Small intestine (tissue), 16 donors: Measurements from ENCODE around the gene TM7SF3. TPM values are rescaled to one million over a fixed set of nuclear protein-coding genes. Genes with fewer than 3 reads are reported as not detected.

Experiments used
- DNase-seq, 2 donors: peaks; one replicate each; pipeline versions ENCODE4 v3.0.0 to v3.0.0-alpha.2; 2013
- FAIRE-seq: peaks from 2 replicates; lab custom pipeline; 2012; peaks lifted over from hg19 to GRCh38; lab: Jason Lieb, UNC
- H3K27ac ChIP-seq, 3 donors: one replicate each; pipeline ENCODE4 v1.5.1; 2013; ENCODE audit warnings: low read length in 2 of 3, mild to moderate bottlenecking in 2 of 3, control low read depth in 1 of 3, inconsistent platforms in 1 of 3, low read depth in 1 of 3, moderate library complexity in 1 of 3
- H3K27me3 ChIP-seq, 3 donors: one replicate each; pipeline ENCODE4 v1.6.1; 2013; ENCODE audit warnings: low read length in 3 of 3, inconsistent platforms in 1 of 3; ENCODE audit not compliant: control insufficient read depth in 3 of 3, insufficient read depth in 3 of 3
- H3K36me3 ChIP-seq, 3 donors: one replicate each; pipeline ENCODE4 v1.6.1; 2013; ENCODE audit warnings: low read length in 3 of 3, inconsistent platforms in 1 of 3, low read depth in 1 of 3, mild to moderate bottlenecking in 1 of 3, moderate library complexity in 1 of 3; ENCODE audit not compliant: control insufficient read depth in 3 of 3, insufficient read depth in 2 of 3
- H3K4me1 ChIP-seq, 3 donors: one replicate each; pipeline ENCODE4 v1.6.1; 2013; ENCODE audit warnings: low read length in 2 of 3, inconsistent platforms in 1 of 3, low read depth in 1 of 3, mild to moderate bottlenecking in 1 of 3, moderate library complexity in 1 of 3; ENCODE audit not compliant: control insufficient read depth in 3 of 3, insufficient read depth in 2 of 3
- H3K4me3 ChIP-seq, 3 donors: one replicate each; pipeline ENCODE4 v1.5.1; 2013; ENCODE audit warnings: low read length in 3 of 3, control low read depth in 1 of 3, inconsistent platforms in 1 of 3, low read depth in 1 of 3, mild to moderate bottlenecking in 1 of 3, moderate library complexity in 1 of 3
- H3K9me3 ChIP-seq, 2 donors: one replicate each; pipeline ENCODE4 v1.6.1; 2013; ENCODE audit warnings: low read depth in 1 of 2, low read length in 1 of 2; ENCODE audit not compliant: control insufficient read depth in 2 of 2, insufficient read depth in 1 of 2
- WGBS, 3 donors: extraction: QIAGEN DNeasy Blood & Tissue Kit; methylation state at CpG; one replicate each; pipeline ENCODE4 v1.1.7; 2013; 5-methylcytosine and 5-hydroxymethylcytosine counted together
- long read RNA-seq, 10 donors: transcript quantifications; one replicate each; lab custom pipeline, GENCODE V29; 2026
- polyA plus RNA-seq, 4 donors: library from polyadenylated mRNA; stranded (reverse) in 3 of 4; unstranded in 1 of 4; fragments of 200-250 nt in 3 of 4; fragments of 120-200 nt in 1 of 4; gene quantifications; one replicate each; pipeline versions ENCODE4 v1.2.1 to v1.2.3, GENCODE V29; 2013
- donor health status: healthy with polysubstance abuse.
- donor health status: control.
- donor health status: control.
- donor health status: Bipolar disorder and iron deficiency.
- donor health status: healthy.

The TM7SF3 gene, protein sequence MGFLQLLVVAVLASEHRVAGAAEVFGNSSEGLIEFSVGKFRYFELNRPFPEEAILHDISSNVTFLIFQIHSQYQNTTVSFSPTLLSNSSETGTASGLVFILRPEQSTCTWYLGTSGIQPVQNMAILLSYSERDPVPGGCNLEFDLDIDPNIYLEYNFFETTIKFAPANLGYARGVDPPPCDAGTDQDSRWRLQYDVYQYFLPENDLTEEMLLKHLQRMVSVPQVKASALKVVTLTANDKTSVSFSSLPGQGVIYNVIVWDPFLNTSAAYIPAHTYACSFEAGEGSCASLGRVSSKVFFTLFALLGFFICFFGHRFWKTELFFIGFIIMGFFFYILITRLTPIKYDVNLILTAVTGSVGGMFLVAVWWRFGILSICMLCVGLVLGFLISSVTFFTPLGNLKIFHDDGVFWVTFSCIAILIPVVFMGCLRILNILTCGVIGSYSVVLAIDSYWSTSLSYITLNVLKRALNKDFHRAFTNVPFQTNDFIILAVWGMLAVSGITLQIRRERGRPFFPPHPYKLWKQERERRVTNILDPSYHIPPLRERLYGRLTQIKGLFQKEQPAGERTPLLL
- polyA plus RNA-seq, result 10 to 100 TPM in 3 of 4 donors, 1 to 10 TPM in 1; 9.2 to 65.7 (median 30.7) TPM
- long read RNA-seq, donor 1, transcript TM7SF3-201 (12 exons, 2,709 nt), result major isoform, 18 of 19 reads
- long read RNA-seq, donor 1, partial matches to known transcripts, result 0 of 19 reads
- long read RNA-seq, donor 1, other reads (novel, unspliced or antisense), result 0 of 19 reads
- long read RNA-seq, donor 2, transcript TM7SF3-201 (12 exons, 2,709 nt), result major isoform, 5 of 5 reads
- long read RNA-seq, donor 2, partial matches to known transcripts, result 0 of 5 reads
- long read RNA-seq, donor 2, other reads (novel, unspliced or antisense), result 0 of 5 reads
- long read RNA-seq, donor 3, partial matches to known transcripts, result 18 of 24 reads
- long read RNA-seq, donor 3, other reads (novel, unspliced or antisense), result 0 of 24 reads
- long read RNA-seq, donor 4, result 0 reads
- long read RNA-seq, donor 5, partial matches to known transcripts, result 6 of 9 reads
- long read RNA-seq, donor 5, other reads (novel, unspliced or antisense), result 0 of 9 reads
- long read RNA-seq, donor 6, partial matches to known transcripts, result 7 of 12 reads
- long read RNA-seq, donor 6, other reads (novel, unspliced or antisense), result 0 of 12 reads
- long read RNA-seq, donor 7, result 0 reads
- long read RNA-seq, donor 8, result 0 reads
- long read RNA-seq, donor 9, partial matches to known transcripts, result 5 of 8 reads
- long read RNA-seq, donor 9, other reads (novel, unspliced or antisense), result 0 of 8 reads
- long read RNA-seq, donor 10, transcript TM7SF3-201 (12 exons, 2,709 nt), result major isoform, 6 of 7 reads
- long read RNA-seq, donor 10, partial matches to known transcripts, result 0 of 7 reads
- long read RNA-seq, donor 10, other reads (novel, unspliced or antisense), result 0 of 7 reads

DNA sequence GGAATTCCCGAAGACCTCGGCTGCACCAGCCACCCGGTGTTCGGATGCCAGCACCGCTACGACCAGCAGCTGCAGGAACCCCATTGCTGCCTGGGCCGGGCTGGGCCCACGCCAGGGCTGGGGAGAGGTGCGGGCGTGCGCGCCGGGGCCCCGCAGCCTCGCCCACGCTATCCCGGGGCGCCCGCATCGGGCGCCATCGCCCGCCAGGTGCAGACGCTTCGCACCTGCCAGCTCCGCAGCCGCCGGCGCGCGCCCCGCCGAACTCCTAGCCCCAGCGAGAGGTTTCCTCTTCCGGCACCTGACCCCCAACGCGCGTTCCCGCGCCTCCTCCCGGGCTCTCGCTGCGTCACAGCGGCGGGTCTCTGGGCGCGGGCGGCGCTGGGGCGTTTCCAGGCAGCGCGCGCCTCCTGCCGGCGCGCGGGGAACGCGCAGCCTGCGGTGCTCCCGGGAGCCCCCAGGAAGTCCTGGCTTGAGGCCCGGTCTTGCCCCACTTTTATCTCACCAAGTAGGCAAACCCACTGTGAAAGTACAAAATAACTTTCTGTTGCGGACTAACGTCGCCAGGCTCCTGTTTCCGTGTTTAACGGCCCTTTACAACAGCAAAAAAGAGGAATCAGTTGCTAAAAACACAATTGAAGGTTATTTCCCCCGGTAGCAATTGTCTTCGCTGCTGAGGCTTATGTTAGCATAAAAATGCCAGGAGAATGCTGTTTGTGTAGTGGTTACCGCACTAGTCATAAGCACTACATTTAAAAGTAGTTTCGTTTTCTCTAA is at the start of gene TM7SF3:
TSS of gene TM7SF3 (minus strand) at position 300 of the 774 bp plus-strand sequence. CDS start at position 84, 216 bp downstream.
- no peak for FAIRE-seq
- peak within 1 kb of the TSS; percentile 71 to 91 (median 85) for H3K4me3 ChIP-seq
- no peaks in the 10 kb centered on the region for H3K9me3 ChIP-seq
- 0 to 1% (median 0%) methylated on average over 54 to 71 of the region's 71 CpGs for WGBS, 3 donors
- peak within 1 kb of the TSS; percentile 89 to 96 (median 91) for H3K27ac ChIP-seq
- DNase-seq, result peak; percentile 95 to 99
- no peaks in the 10 kb centered on the region for H3K27me3 ChIP-seq
- no peaks in the 10 kb centered on the region for H3K36me3 ChIP-seq
- H3K4me1 ChIP-seq, result peaks cover 0 to 24% (median 5%) of the 10 kb centered on the region in 3 donors

- DNase-seq, result no peak
- no peaks in the 10 kb centered on the region for H3K27me3 ChIP-seq
- no peaks in the 10 kb centered on the region for H3K9me3 ChIP-seq
- no peaks in the 10 kb centered on the region for H3K36me3 ChIP-seq
- H3K4me1 ChIP-seq, result no peaks in the 10 kb centered on the region
- H3K27ac ChIP-seq, result no peak overlapping the region
- no peak for FAIRE-seq
- H3K4me3 ChIP-seq, result no peak overlapping the region
Observed at GRCh38 chr12:27063250-27063851, 49.2 kb upstream of the TM7SF3 start.

GRCh38 chr12:27061317-27061716 is 47.1 kb upstream of the TM7SF3 start:
- H3K9me3 ChIP-seq, result no peaks in the 10 kb centered on the region
- no peak overlapping the region for H3K4me3 ChIP-seq
- FAIRE-seq (no peak), DNase-seq (no peak)
- WGBS, 3 donors, result 80 to 90% (median 90%) methylated on average over 3 of the region's 3 CpGs
- no peaks in the 10 kb centered on the region for H3K27me3 ChIP-seq
- H3K27ac ChIP-seq, result no peak overlapping the region
- no peaks in the 10 kb centered on the region for H3K36me3 ChIP-seq
- no peaks in the 10 kb centered on the region for H3K4me1 ChIP-seq

GRCh38 chr12:27060740-27061139 is 46.6 kb upstream of the TM7SF3 start:
- Histone ChIP-seq H3K27ac (no peak overlapping the region), H3K36me3 (no peaks in the 10 kb centered on the region), H3K4me3 (no peak overlapping the region), H3K9me3 (no peaks in the 10 kb centered on the region), H3K27me3 (no peaks in the 10 kb centered on the region), H3K4me1 (no peaks in the 10 kb centered on the region)
- WGBS, 3 donors, result 75 to 91% (median 87%) methylated on average over 2 of the region's 2 CpGs
- DNase-seq, result no peak
- no peak for FAIRE-seq

GRCh38 chr12:27057543-27057942 is 43.4 kb upstream of the TM7SF3 start:
- H3K4me3 ChIP-seq, result no peak overlapping the region
- H3K36me3 ChIP-seq, result no peaks in the 10 kb centered on the region
- no peaks in the 10 kb centered on the region for H3K9me3 ChIP-seq
- DNase-seq (no peak), FAIRE-seq (no peak)
- no peaks in the 10 kb centered on the region for H3K4me1 ChIP-seq
- no peaks in the 10 kb centered on the region for H3K27me3 ChIP-seq
- 68 to 71% (median 70%) methylated on average over 3 of the region's 3 CpGs for WGBS, 3 donors
- H3K27ac ChIP-seq, result no peak overlapping the region

GRCh38 chr12:27055966-27056365 is 41.8 kb upstream of the TM7SF3 start:
- Histone ChIP-seq H3K27me3 (no peaks in the 10 kb centered on the region), H3K4me1 (no peaks in the 10 kb centered on the region), H3K9me3 (no peaks in the 10 kb centered on the region), H3K4me3 (no peak overlapping the region), H3K27ac (no peak overlapping the region), H3K36me3 (no peaks in the 10 kb centered on the region)
- DNase-seq (no peak), FAIRE-seq (no peak)
- 85 to 92% (median 86%) methylated on average over 7 of the region's 7 CpGs for WGBS, 3 donors

- Histone ChIP-seq H3K36me3 (no peaks in the 10 kb centered on the region), H3K27me3 (no peaks in the 10 kb centered on the region), H3K4me3 (no peak overlapping the region), H3K4me1 (no peaks in the 10 kb centered on the region), H3K27ac (no peak overlapping the region), H3K9me3 (no peaks in the 10 kb centered on the region)
- FAIRE-seq (no peak), DNase-seq (no peak)
- WGBS, 3 donors, result 94 to 98% (median 95%) methylated on average over 3 of the region's 3 CpGs
Observed at GRCh38 chr12:27052742-27053141, 38.6 kb upstream of the TM7SF3 start.
